GM19324 (cell line): ENCODE data around the gene SCYGR7.
"Not testable (repeated sequence)": the region's sequence is repeated elsewhere in the genome, so short reads cannot be mapped to it uniquely, and the experiment has no call there.

Source experiments
- ATAC-seq: cut with Tn5 transposase; IDR thresholded peaks from one replicate; pipeline ENCODE4 v1.9.1; 2021; ENCODE audit warnings: mild to moderate bottlenecking, moderate library complexity; ENCODE audit not compliant: unreplicated experiment, low FRiP score

Gene SCYGR7

GRCh38 chr2:227728035-227728434 is at the start of gene SCYGR7:
TSS of gene SCYGR7 (plus strand) at chr2:227728335. CDS start at chr2:227728335, 0 bp downstream.
- ATAC-seq = no peak

- no peak for ATAC-seq
Observed at GRCh38 chr2:227684258-227684657, 43.9 kb upstream of the SCYGR7 start.

- no peak for ATAC-seq
Observed at GRCh38 chr2:227687189-227687588, 40.9 kb upstream of the SCYGR7 start.

- ATAC-seq = no peak
Observed at GRCh38 chr2:227696990-227697679, 31.0 kb upstream of the SCYGR7 start.

- ATAC-seq = no peak
Observed at GRCh38 chr2:227701556-227701955, 26.6 kb upstream of the SCYGR7 start.

GRCh38 chr2:227703280-227703732 is 24.8 kb upstream of the SCYGR7 start:
- ATAC-seq = no peak

- ATAC-seq = no peak
Observed at GRCh38 chr2:227703961-227704360, 24.2 kb upstream of the SCYGR7 start.

GRCh38 chr2:227706859-227707258 is 21.3 kb upstream of the SCYGR7 start:
- no peak for ATAC-seq

GRCh38 chr2:227707390-227707789 is 20.7 kb upstream of the SCYGR7 start:
- ATAC-seq = no peak

GRCh38 chr2:227710986-227711385 is 17.1 kb upstream of the SCYGR7 start:
- ATAC-seq = no peak

- ATAC-seq = no peak
Observed at GRCh38 chr2:227713291-227713690, 14.8 kb upstream of the SCYGR7 start.

- no peak for ATAC-seq
Observed at GRCh38 chr2:227716501-227716900, 11.6 kb upstream of the SCYGR7 start.

- no peak for ATAC-seq
Observed at GRCh38 chr2:227717687-227718567, 10.2 kb upstream of the SCYGR7 start, which contains the start of gene SLC19A3. TSS of gene SLC19A3 (minus strand) at chr2:227718028. CDS start at chr2:227702318, 15,710 bp downstream.

- ATAC-seq = no peak
Observed at GRCh38 chr2:227719641-227720040, 8.5 kb upstream of the SCYGR7 start.

GRCh38 chr2:227720680-227721079 is 7.5 kb upstream of the SCYGR7 start:
- ATAC-seq = no peak

GRCh38 chr2:227722821-227723220 is 5.3 kb upstream of the SCYGR7 start:
- not testable (repeated sequence) for ATAC-seq

- no peak for ATAC-seq
Observed at GRCh38 chr2:227724394-227725039, 3.6 kb upstream of the SCYGR7 start, which contains the start of gene SCYGR6. TSS of gene SCYGR6 (minus strand) at chr2:227724757. CDS start at chr2:227724757, 0 bp downstream.

- ATAC-seq = no peak
Observed at GRCh38 chr2:227739351-227739750, 11.2 kb downstream of the SCYGR7 start.

- not testable (repeated sequence) for ATAC-seq
Observed at GRCh38 chr2:227740705-227741104, 12.6 kb downstream of the SCYGR7 start.

GRCh38 chr2:227745594-227745993 is 17.5 kb downstream of the SCYGR7 start, which contains the start of gene SCYGR8:
TSS of gene SCYGR8 (plus strand) at chr2:227745894. CDS start at chr2:227745894, 0 bp downstream.
- ATAC-seq = no peak

- ATAC-seq = no peak
Observed at GRCh38 chr2:227748079-227748478, 19.9 kb downstream of the SCYGR7 start.
